ENCODE data around the gene SLC35F4. TPM values are rescaled to one million over a fixed set of nuclear protein-coding genes. Genes with fewer than 3 reads are reported as not detected.

SLC35F4 gene
- total RNA-seq, 1 experiment from 2014 or later: not detected

DNA sequence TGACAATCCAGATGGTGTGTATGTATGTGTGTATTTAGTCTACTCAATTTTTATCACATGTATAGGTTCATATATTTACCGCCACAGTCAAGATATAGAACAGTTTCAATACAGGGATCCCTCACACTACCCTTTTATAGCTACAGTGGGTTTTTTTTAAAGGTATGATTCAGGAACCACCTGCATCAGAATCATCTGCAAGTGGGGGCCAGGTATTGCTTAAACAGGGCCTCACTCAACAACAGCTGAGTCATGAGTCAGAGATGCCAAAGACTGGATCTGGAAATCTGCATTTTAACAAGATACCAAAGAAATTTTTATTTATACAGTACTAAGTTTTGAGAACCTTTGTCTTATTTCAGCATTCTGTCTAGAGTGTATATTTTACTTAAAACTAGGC is 117.6 kb downstream of the SLC35F4 start:
- Histone ChIP-seq H3K27ac (ENCODE audit: low read length) (no peak overlapping the region), H3K9me2 (replicated peaks; ENCODE audit: insufficient read depth, low read length) (no peaks in the 10 kb centered on the region; the same call in 1 of the 2 replicates), H3K79me2 (ENCODE audit: low read length) (no peaks in the 10 kb centered on the region), H3K27me3 (ENCODE audit: low read length) (no peaks in the 10 kb centered on the region), H3K36me3 (ENCODE audit: insufficient read depth, low read length) (no peaks in the 10 kb centered on the region), H4K20me1 (ENCODE audit: insufficient read depth, low read depth, low read length) (no peaks in the 10 kb centered on the region), H3K9ac (ENCODE audit: low read length) (no peak overlapping the region), H3K4me3 (ENCODE audit: low read length) (no peak overlapping the region), H3K4me2 (ENCODE audit: low read depth, low read length, poor library complexity, severe bottlenecking) (no peak overlapping the region), H3K4me1 (ENCODE audit: low read length) (no peaks in the 10 kb centered on the region), H2AFZ (ENCODE audit: low read length) (no peak overlapping the region), H3K9me3 (ENCODE audit: low read length) (no peaks in the 10 kb centered on the region)
- peak; percentile 19 for DNase-seq

DNA sequence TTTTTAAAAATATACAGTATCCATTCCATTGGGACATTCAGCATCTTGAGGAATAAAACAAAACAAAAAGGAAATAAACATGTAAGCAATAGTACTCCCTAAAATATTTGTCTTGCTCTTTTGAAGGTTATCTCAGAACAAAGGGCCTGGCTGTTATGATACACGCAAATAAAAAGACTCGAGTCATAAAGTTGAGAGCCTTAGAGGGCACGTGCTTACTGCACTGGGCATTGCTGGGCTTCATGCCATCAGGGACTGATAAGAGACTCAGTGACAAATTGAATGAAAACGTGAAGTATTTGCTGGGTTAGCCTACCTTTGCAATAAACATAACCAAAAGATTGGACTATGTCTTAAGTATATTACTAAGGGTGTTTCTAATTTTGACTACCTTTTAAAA is 118.9 kb downstream of the SLC35F4 start:
- H3K36me3 ChIP-seq (ENCODE audit: insufficient read depth, low read length): no peaks in the 10 kb centered on the region
- H3K79me2 ChIP-seq (ENCODE audit: low read length): no peaks in the 10 kb centered on the region
- H3K4me3 ChIP-seq (ENCODE audit: low read length): no peak overlapping the region
- H3K4me1 ChIP-seq (ENCODE audit: low read length): no peaks in the 10 kb centered on the region
- H3K27ac ChIP-seq (ENCODE audit: low read length): no peak overlapping the region
- no peaks in the 10 kb centered on the region for H3K27me3 ChIP-seq (ENCODE audit: low read length)
- no peak overlapping the region for H2AFZ ChIP-seq (ENCODE audit: low read length)
- H3K9me3 ChIP-seq (ENCODE audit: low read length): no peaks in the 10 kb centered on the region
- H3K9me2 ChIP-seq (replicated peaks; ENCODE audit: insufficient read depth, low read length): no peaks in the 10 kb centered on the region; the same call in 1 of the 2 replicates
- H3K4me2 ChIP-seq (ENCODE audit: low read depth, low read length, poor library complexity, severe bottlenecking): no peak overlapping the region
- H4K20me1 ChIP-seq (ENCODE audit: insufficient read depth, low read depth, low read length): no peaks in the 10 kb centered on the region
- H3K9ac ChIP-seq (ENCODE audit: low read length): no peak overlapping the region
- DNase-seq: no peak

DNA sequence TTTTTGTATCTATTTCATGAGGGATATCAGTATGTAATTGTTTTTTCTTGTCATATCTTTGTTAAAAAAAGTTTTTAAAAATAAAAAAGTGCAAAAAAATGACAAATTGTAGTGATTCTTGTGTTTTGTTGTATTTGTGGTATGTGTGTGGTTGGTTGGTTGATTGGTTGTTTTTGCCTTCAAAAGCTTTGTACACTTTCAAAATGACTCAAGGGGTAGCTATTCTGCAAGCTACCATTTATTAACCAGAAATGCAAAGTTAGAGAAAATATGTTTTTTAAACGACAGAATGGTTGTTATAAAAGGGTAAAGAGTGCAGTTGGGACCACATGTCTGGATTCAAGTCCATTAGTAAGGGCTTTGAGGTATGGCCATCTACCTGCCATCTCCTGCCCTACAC is 119.3 kb downstream of the SLC35F4 start:
- Histone ChIP-seq H3K9ac (ENCODE audit: low read length) (no peak overlapping the region), H4K20me1 (ENCODE audit: insufficient read depth, low read depth, low read length) (no peaks in the 10 kb centered on the region), H3K4me2 (ENCODE audit: low read depth, low read length, poor library complexity, severe bottlenecking) (no peak overlapping the region), H3K4me1 (ENCODE audit: low read length) (no peaks in the 10 kb centered on the region), H3K4me3 (ENCODE audit: low read length) (no peak overlapping the region), H3K79me2 (ENCODE audit: low read length) (no peaks in the 10 kb centered on the region), H3K27me3 (ENCODE audit: low read length) (no peaks in the 10 kb centered on the region), H3K27ac (ENCODE audit: low read length) (no peak overlapping the region), H3K9me3 (ENCODE audit: low read length) (no peaks in the 10 kb centered on the region), H2AFZ (ENCODE audit: low read length) (no peak overlapping the region), H3K36me3 (ENCODE audit: insufficient read depth, low read length) (no peaks in the 10 kb centered on the region), H3K9me2 (replicated peaks; ENCODE audit: insufficient read depth, low read length) (no peaks in the 10 kb centered on the region; the same call in 1 of the 2 replicates)
- no peak for DNase-seq

DNA sequence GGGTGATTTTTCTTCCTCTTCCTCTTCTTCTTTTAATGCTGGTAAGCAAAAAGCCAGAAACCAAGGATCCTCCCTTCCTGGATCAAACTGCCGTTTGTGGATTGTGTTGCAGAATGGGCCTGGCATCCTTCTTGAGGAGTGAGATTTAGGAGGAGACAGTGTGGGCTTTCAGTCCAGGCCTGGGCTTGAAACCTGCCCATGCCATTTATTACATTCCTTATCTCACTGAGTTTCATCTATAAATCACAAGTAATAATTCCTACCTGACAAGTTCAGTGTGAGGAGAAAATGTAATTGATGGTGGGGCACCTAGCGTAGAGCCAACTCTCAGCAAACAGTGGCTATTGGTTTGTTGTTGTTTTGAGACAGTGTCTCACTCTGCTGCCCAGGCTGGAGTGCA is 126.4 kb downstream of the SLC35F4 start:
- H3K4me2 ChIP-seq (ENCODE audit: low read depth, low read length, poor library complexity, severe bottlenecking): no peak overlapping the region
- no peak overlapping the region for H3K9ac ChIP-seq (ENCODE audit: low read length)
- no peaks in the 10 kb centered on the region for H3K79me2 ChIP-seq (ENCODE audit: low read length)
- no peaks in the 10 kb centered on the region for H3K9me2 ChIP-seq (replicated peaks; ENCODE audit: insufficient read depth, low read length)
- no peak overlapping the region for H3K27ac ChIP-seq (ENCODE audit: low read length)
- H3K36me3 ChIP-seq (ENCODE audit: insufficient read depth, low read length): no peaks in the 10 kb centered on the region
- H3K4me1 ChIP-seq (ENCODE audit: low read length): no peaks in the 10 kb centered on the region
- DNase-seq: peak; percentile 16
- no peak overlapping the region for H2AFZ ChIP-seq (ENCODE audit: low read length)
- no peak overlapping the region for H3K4me3 ChIP-seq (ENCODE audit: low read length)
- no peaks in the 10 kb centered on the region for H3K27me3 ChIP-seq (ENCODE audit: low read length)
- H4K20me1 ChIP-seq (ENCODE audit: insufficient read depth, low read depth, low read length): no peaks in the 10 kb centered on the region
- H3K9me3 ChIP-seq (ENCODE audit: low read length): no peaks in the 10 kb centered on the region

GRCh38 chr14:57737598-57737997 is 128.3 kb downstream of the SLC35F4 start:
- Histone ChIP-seq H3K27me3 (ENCODE audit: low read length) (no peaks in the 10 kb centered on the region), H4K20me1 (ENCODE audit: insufficient read depth, low read depth, low read length) (no peaks in the 10 kb centered on the region), H2AFZ (ENCODE audit: low read length) (no peak overlapping the region), H3K9me3 (ENCODE audit: low read length) (no peaks in the 10 kb centered on the region), H3K79me2 (ENCODE audit: low read length) (no peaks in the 10 kb centered on the region), H3K9ac (ENCODE audit: low read length) (no peak overlapping the region), H3K27ac (ENCODE audit: low read length) (no peak overlapping the region), H3K4me3 (ENCODE audit: low read length) (no peak overlapping the region), H3K4me2 (ENCODE audit: low read depth, low read length, poor library complexity, severe bottlenecking) (no peak overlapping the region), H3K36me3 (ENCODE audit: insufficient read depth, low read length) (no peaks in the 10 kb centered on the region), H3K9me2 (replicated peaks; ENCODE audit: insufficient read depth, low read length) (no peaks in the 10 kb centered on the region), H3K4me1 (ENCODE audit: low read length) (no peaks in the 10 kb centered on the region)
- DNase-seq: peak; percentile 14

DNA sequence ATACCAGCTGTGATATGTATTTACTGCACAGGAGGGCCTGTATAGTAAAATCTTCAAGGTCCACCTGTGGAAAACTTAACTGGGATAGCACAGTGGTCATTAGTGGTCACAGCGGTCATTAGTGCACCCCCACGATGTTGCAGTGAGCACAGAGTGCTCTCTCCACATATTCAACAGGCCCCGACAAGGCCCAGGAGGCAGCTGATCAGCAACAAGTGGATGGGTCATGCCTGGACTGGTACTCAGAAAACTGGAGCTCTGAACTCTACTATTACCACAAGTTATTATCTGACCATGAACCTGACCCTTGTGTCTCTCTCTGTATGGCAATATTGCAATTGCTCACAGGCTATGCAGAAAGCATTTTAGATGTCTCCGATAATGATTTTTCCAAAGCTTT is 129.5 kb downstream of the SLC35F4 start:
- Histone ChIP-seq H3K9ac (ENCODE audit: low read length) (no peak overlapping the region), H4K20me1 (ENCODE audit: insufficient read depth, low read depth, low read length) (no peaks in the 10 kb centered on the region), H3K36me3 (ENCODE audit: insufficient read depth, low read length) (no peaks in the 10 kb centered on the region), H3K9me2 (replicated peaks; ENCODE audit: insufficient read depth, low read length) (no peaks in the 10 kb centered on the region), H3K27ac (ENCODE audit: low read length) (no peak overlapping the region), H3K79me2 (ENCODE audit: low read length) (no peaks in the 10 kb centered on the region), H3K4me3 (ENCODE audit: low read length) (no peak overlapping the region), H3K9me3 (ENCODE audit: low read length) (no peaks in the 10 kb centered on the region), H3K27me3 (ENCODE audit: low read length) (no peaks in the 10 kb centered on the region), H3K4me1 (ENCODE audit: low read length) (no peaks in the 10 kb centered on the region), H3K4me2 (ENCODE audit: low read depth, low read length, poor library complexity, severe bottlenecking) (no peak overlapping the region), H2AFZ (ENCODE audit: low read length) (no peak overlapping the region)
- DNase-seq: no peak

- H3K27ac ChIP-seq (ENCODE audit: low read length): no peak overlapping the region
- no peaks in the 10 kb centered on the region for H3K9me2 ChIP-seq (replicated peaks; ENCODE audit: insufficient read depth, low read length)
- H3K9ac ChIP-seq (ENCODE audit: low read length): no peak overlapping the region
- no peaks in the 10 kb centered on the region for H3K9me3 ChIP-seq (ENCODE audit: low read length)
- H3K4me2 ChIP-seq (ENCODE audit: low read depth, low read length, poor library complexity, severe bottlenecking): no peak overlapping the region
- H4K20me1 ChIP-seq (ENCODE audit: insufficient read depth, low read depth, low read length): no peaks in the 10 kb centered on the region
- H2AFZ ChIP-seq (ENCODE audit: low read length): no peak overlapping the region
- H3K4me1 ChIP-seq (ENCODE audit: low read length): no peaks in the 10 kb centered on the region
- H3K4me3 ChIP-seq (ENCODE audit: low read length): no peak overlapping the region
- DNase-seq: no peak
- no peaks in the 10 kb centered on the region for H3K36me3 ChIP-seq (ENCODE audit: insufficient read depth, low read length)
- no peaks in the 10 kb centered on the region for H3K27me3 ChIP-seq (ENCODE audit: low read length)
- H3K79me2 ChIP-seq (ENCODE audit: low read length): no peaks in the 10 kb centered on the region
Measured at GRCh38 chr14:57735276-57735675, 130.6 kb downstream of the SLC35F4 start.

DNA sequence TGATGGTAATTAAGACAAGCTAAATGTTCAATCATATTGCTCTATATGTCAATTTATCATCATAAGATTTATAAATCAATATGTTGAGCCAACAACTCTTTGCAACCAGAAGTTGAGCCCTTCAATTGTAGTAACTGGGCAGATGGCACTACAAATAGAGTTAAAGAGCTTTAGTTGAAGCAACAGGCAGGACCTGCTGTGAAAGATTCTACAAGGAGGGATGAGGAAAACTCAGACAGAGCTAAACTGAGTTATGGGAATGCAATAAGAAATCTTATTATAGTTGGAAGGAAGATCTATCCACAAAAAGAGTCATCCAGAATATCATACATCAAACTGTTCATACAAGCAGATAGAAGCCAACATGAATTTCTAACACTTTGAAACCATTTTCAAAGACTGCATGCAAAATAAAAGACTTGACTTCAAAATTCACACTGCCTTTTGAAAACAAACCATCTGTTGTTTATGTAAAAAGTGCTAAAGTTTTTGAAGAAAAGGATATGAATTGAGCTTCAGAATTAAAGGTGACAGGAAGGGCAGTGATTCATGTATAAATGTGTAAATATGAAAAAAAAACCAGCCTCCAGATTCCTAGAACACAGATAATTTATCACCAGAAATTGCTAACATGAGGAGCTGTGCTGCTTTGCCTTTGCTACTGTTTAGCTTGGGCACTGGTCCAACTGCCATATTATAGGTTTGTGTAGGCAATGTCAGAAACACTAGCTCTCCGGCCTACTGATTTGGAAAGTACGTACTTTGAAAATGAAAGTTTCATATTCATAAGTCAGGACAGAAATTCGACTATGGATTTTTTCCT is 133.2 kb downstream of the SLC35F4 start:
- Histone ChIP-seq H3K36me3 (ENCODE audit: insufficient read depth, low read length) (no peaks in the 10 kb centered on the region), H3K79me2 (ENCODE audit: low read length) (no peaks in the 10 kb centered on the region), H3K27ac (ENCODE audit: low read length) (no peak overlapping the region), H3K4me1 (ENCODE audit: low read length) (no peaks in the 10 kb centered on the region), H4K20me1 (ENCODE audit: insufficient read depth, low read depth, low read length) (no peaks in the 10 kb centered on the region), H3K9me3 (ENCODE audit: low read length) (no peaks in the 10 kb centered on the region), H3K27me3 (ENCODE audit: low read length) (no peaks in the 10 kb centered on the region), H3K9ac (ENCODE audit: low read length) (no peak overlapping the region), H3K4me2 (ENCODE audit: low read depth, low read length, poor library complexity, severe bottlenecking) (no peak overlapping the region), H3K9me2 (replicated peaks; ENCODE audit: insufficient read depth, low read length) (no peaks in the 10 kb centered on the region), H2AFZ (ENCODE audit: low read length) (no peak overlapping the region), H3K4me3 (ENCODE audit: low read length) (no peak overlapping the region)
- DNase-seq: no peak
